Neural cell (in vitro differentiated cells): ENCODE measurements around the gene KRT86.

Experiments
- CTCF ChIP-seq: fragments of 450-650 bp; IDR thresholded peaks from 2 replicates; pipeline ENCODE4 v1.5.1; 2014; ENCODE audit warnings: antibody characterized with exemption, mild to moderate bottlenecking, moderate library complexity; ENCODE audit not compliant: poor library complexity, severe bottlenecking
- EP300 ChIP-seq: fragments of 450-650 bp; conservative IDR thresholded peaks from 2 replicates; pipeline ENCODE4 v1.6.1; 2014; ENCODE audit warnings: antibody characterized with exemption, mild to moderate bottlenecking, moderate library complexity; ENCODE audit not compliant: poor library complexity, severe bottlenecking
- EZH2 ChIP-seq: fragments of 200-600, 300-800 bp; shearing (Covaris generic), sonication (generic); IDR thresholded peaks from 2 replicates; pipeline ENCODE4 v1.6.1; 2014; ENCODE audit warnings: antibody characterized with exemption, low read length, borderline replicate concordance, mild to moderate bottlenecking; ENCODE audit not compliant: insufficient read depth, poor library complexity, severe bottlenecking
- POLR2AphosphoS5 ChIP-seq: IDR thresholded peaks from 2 replicates; pipeline ENCODE4 v1.6.1; 2012
- SMC3 ChIP-seq: fragments of 450-650 bp; conservative IDR thresholded peaks from 2 replicates; pipeline ENCODE4 v1.6.1; 2014; ENCODE audit warnings: antibody characterized with exemption, mild to moderate bottlenecking, moderate library complexity; ENCODE audit not compliant: poor library complexity
- TAF1 ChIP-seq: IDR thresholded peaks from 2 replicates; pipeline ENCODE4 v1.6.1; 2012; ENCODE audit warnings: low read depth

DNA sequence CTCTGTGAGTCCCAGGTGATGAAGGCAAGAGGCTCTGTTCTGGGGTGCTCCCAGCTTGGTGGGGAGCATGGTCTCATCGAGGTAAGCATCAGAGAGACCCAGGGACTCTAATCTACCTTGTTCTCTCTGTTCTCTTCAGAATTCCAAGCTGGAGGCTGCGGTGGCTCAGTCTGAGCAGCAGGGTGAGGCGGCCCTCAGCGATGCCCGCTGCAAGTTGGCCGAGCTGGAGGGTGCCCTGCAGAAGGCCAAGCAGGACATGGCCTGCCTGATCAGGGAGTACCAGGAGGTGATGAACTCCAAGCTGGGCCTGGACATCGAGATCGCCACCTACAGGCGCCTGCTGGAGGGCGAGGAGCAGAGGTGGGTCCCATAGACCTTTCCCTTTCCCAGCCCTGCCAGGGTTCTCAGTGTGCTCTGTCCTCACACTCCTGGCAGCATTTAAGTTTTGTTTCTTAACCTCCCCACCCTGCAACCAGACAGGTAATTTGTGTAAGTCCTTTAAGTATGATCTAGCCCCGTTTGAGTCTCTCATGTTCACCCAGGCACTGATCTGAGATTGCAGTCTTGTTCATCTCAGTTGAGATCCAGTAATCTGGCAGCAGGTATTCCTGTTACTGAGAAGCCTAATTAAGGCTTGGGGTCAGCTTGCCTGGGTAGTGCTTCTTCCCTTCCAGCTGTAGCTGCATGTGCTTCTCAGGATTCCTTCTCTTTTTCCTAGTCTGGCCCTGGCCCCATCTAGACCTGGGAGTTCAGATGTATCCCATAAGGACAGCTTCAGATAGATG, 31.7 kb downstream of the KRT86 start:
- TF ChIP-seq CTCF = no peak
- no peak for TF ChIP-seq EP300
- TF ChIP-seq EZH2 = no peak
- TF ChIP-seq POLR2AphosphoS5 = no peak
- no peak for TF ChIP-seq SMC3
- no peak for TF ChIP-seq TAF1
